Brain microvascular endothelial cell (primary cell): ENCODE measurements around the gene KANSL1.

Experiments used
- DNase-seq: peaks from one replicate; pipeline ENCODE4 v3.0.0-alpha.2; 2020
- H3K27ac ChIP-seq: fragments of 250-450 bp; sonication (Bioruptor Pico); 2 replicates; pipeline ENCODE4 v1.5.1; 2020; ENCODE audit warnings: mild to moderate bottlenecking, moderate library complexity
- H3K27me3 ChIP-seq: fragments of 250-450 bp; sonication (Bioruptor Pico); replicated peaks from 2 replicates; pipeline ENCODE4 v1.5.1; 2020; ENCODE audit warnings: mild to moderate bottlenecking
- H3K36me3 ChIP-seq: fragments of 250-450 bp; sonication (Bioruptor Pico); replicated peaks from 2 replicates; pipeline ENCODE4 v1.5.1; 2020; ENCODE audit warnings: mild to moderate bottlenecking
- H3K4me3 ChIP-seq: 2 replicates; pipeline ENCODE4 v1.5.1; 2011; ENCODE audit warnings: low read depth, mild to moderate bottlenecking, control low read depth, low read length, moderate library complexity
- in situ Hi-C: cut with HindIII; loops from 2 replicates; pipeline ENCODE4 v1.10.0; 2017; ENCODE audit warnings: low sequenced_read_pairs, low pct_ligation_motif_present
- TF ChIP-seq, protein P1 (sequence below): IDR thresholded peaks from 2 replicates; pipeline ENCODE4 v1.5.1; 2011; ENCODE audit warnings: low read depth, mild to moderate bottlenecking, moderate library complexity, low read length, control low read depth, inconsistent platforms; ENCODE audit errors: missing control alignments

KANSL1 gene

DNA sequence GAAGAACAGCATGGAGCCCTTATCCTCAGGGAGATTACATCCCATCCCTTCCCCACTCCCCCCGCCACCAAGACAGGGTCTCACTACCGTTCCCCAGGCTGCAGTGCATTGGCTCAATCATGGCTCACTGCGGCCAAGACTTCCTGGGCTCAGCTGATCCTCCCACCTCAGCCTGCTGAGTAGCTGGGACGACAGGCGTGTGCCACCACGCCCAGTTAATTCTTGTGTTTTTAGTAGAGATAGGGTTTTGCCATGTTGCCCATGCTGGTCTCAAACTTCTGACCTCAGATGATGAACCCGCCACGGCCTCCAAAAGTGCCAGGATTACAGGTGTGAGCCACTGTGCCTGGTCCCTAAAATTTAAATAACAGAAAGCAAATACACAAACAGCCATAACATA, 145.4 kb downstream of the KANSL1 start:
- Histone ChIP-seq H3K27ac (no peak overlapping the region), H3K4me3 (no peak overlapping the region), H3K27me3 (no peaks in the 10 kb centered on the region), H3K36me3 (peaks cover 39% of the 10 kb centered on the region)
- no peak for DNase-seq
- TF ChIP-seq, protein P1, sequence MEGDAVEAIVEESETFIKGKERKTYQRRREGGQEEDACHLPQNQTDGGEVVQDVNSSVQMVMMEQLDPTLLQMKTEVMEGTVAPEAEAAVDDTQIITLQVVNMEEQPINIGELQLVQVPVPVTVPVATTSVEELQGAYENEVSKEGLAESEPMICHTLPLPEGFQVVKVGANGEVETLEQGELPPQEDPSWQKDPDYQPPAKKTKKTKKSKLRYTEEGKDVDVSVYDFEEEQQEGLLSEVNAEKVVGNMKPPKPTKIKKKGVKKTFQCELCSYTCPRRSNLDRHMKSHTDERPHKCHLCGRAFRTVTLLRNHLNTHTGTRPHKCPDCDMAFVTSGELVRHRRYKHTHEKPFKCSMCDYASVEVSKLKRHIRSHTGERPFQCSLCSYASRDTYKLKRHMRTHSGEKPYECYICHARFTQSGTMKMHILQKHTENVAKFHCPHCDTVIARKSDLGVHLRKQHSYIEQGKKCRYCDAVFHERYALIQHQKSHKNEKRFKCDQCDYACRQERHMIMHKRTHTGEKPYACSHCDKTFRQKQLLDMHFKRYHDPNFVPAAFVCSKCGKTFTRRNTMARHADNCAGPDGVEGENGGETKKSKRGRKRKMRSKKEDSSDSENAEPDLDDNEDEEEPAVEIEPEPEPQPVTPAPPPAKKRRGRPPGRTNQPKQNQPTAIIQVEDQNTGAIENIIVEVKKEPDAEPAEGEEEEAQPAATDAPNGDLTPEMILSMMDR = no peak
- in situ Hi-C loops = no loop called here

DNA sequence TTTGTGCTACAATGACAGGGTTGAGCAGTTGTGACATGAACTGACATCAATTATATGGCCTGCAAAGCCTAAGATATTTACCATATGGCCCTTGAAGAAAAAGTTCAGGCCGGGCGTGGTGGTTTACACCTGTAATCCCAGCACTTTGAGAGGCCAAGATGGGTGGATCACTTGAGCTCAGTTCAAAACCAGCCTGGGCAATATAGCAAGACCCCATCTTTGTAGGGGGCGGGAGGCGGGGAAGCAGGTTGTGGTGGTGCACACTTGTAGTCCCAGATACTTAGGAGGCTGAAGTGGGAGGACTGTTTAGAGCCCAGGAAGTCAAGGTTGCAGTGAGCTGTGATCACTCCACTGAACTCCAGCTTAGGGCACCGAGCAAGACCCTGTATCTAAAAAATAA, 145.8 kb downstream of the KANSL1 start:
- no peak for DNase-seq
- TF ChIP-seq, protein P1 = no peak
- H3K36me3 ChIP-seq = peaks cover 40% of the 10 kb centered on the region
- no peak overlapping the region for H3K4me3 ChIP-seq
- in situ Hi-C loops = no loop called here
- no peaks in the 10 kb centered on the region for H3K27me3 ChIP-seq
- H3K27ac ChIP-seq = no peak overlapping the region

DNA sequence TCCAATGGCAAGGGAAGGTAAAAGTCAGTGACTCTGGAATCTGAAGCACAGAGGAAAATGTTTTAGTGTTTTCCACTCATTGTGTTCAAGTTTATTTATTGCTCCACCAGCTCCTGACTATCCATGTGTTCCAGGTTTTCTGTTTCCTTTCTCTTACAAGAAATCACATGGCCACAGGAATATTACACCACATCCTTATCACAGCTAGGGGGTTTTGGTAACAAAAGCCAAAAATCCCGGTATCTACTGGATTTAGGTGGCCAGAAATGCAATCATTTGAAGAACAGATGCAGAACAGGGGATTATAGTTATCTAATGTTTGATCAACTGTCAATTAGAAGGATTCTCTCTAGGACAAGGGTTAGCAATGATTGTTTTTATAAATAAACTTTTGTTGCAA, 146.3 kb downstream of the KANSL1 start:
- Histone ChIP-seq H3K4me3 (no peak overlapping the region), H3K27me3 (no peaks in the 10 kb centered on the region), H3K27ac (no peak overlapping the region), H3K36me3 (peaks cover 38% of the 10 kb centered on the region)
- no peak for DNase-seq
- in situ Hi-C loops = no loop called here
- TF ChIP-seq, protein P1 = no peak

GRCh38 chr17:46045639-46046038, 147.6 kb downstream of the KANSL1 start:
- in situ Hi-C loops = no loop called here
- DNase-seq = no peak
- Histone ChIP-seq H3K27ac (no peak overlapping the region), H3K36me3 (peaks cover 40% of the 10 kb centered on the region), H3K4me3 (no peak overlapping the region), H3K27me3 (no peaks in the 10 kb centered on the region)
- TF ChIP-seq, protein P1 = no peak

- Histone ChIP-seq H3K36me3 (peaks cover 35% of the 10 kb centered on the region), H3K27ac (no peak overlapping the region), H3K4me3 (no peak overlapping the region), H3K27me3 (no peaks in the 10 kb centered on the region)
- in situ Hi-C loops = no loop called here
- no peak for DNase-seq
- TF ChIP-seq, protein P1 = no peak
Measured at GRCh38 chr17:46044989-46045388, 148.2 kb downstream of the KANSL1 start.

DNA sequence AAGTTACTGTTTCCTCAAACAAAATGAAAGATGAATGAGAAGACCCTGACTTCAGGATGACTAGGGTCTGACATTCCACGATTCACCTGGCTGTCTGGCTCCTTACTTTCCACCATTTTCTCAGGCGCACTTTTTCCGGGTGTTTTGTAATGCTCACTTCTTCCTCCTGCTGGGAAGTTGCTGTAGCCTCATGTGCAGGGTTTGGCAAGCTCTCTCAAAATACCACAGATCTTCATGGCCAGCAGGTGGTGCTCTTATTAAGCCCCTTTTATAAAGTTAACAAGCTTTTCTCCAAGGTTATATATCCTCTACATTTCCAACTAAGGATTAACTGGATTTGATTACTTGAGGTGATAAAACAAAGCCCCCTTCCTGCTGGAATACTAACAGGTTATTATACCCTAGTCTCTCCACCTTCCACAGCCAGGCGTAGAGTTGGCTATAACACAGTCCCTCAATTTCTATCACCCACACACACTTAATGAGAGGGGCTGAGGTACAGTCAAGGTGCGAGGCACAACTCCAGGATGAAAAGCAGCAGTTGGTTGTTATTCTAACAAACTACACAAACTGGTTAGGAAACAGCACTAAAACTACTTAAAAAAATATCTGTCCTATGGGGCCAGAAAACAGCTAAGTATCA, 148.8 kb downstream of the KANSL1 start:
- TF ChIP-seq, protein P1 = peak; percentile 87
- H3K27ac ChIP-seq = no peak overlapping the region
- H3K36me3 ChIP-seq = peaks cover 36% of the 10 kb centered on the region
- no peaks in the 10 kb centered on the region for H3K27me3 ChIP-seq
- DNase-seq = peak; percentile 89
- H3K4me3 ChIP-seq = no peak overlapping the region
- in situ Hi-C loops = no loop called here
